C4-2B (cell line): Measurements from ENCODE around the gene DNALI1.

Experiments used
- CTCF ChIP-seq: fragments of 450-650 bp; conservative IDR thresholded peaks from 2 replicates; pipeline ENCODE4 v1.5.1; 2017; ENCODE audit warnings: mild to moderate bottlenecking
- ZFX ChIP-seq: fragments of 450-650 bp; IDR thresholded peaks from 2 replicates; pipeline ENCODE4 v1.6.1; 2017

GRCh38 chr1:37616330-37616729 is 59.6 kb downstream of the DNALI1 start:
- TF ChIP-seq ZFX (no peak), CTCF (no peak)
